ENCODE measurements around the gene B3GLCT. TPM values are rescaled to one million over a fixed set of nuclear protein-coding genes. Genes with fewer than 3 reads are reported as not detected.
"Not testable (repeated sequence)": the region's sequence is repeated elsewhere in the genome, so short reads cannot be mapped to it uniquely, and the experiment has no call there.

B3GLCT gene
- polyA plus RNA-seq, 1 donor from 2014 or later, result 6.0 TPM

DNA sequence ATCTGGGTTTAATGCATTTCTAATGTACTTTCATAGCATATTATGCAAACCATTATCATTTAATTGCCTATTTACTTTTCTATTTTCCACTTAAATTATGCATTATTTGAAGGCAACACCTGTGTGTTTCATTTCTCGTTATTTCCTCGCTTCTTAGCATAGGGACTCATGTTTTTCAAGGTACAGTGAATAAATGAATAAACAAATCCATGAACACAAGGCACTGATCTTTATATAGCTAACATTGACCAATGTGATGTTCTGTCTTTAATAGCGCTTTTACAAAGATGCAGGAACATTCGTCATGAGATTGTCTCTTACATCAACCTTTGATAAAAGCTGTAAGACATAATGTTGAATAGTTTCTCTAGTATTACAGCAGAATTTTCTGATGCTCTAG is 121.2 kb downstream of the B3GLCT start:
- H3K27me3 Mint-ChIP-seq, result no peaks in the 10 kb centered on the region
- peaks cover 20% of the 10 kb centered on the region for H3K36me3 Mint-ChIP-seq
- H3K9me3 Mint-ChIP-seq, result peaks cover 2 to 8% (median 4%) of the 10 kb centered on the region in 3 donors
- H3K27ac Mint-ChIP-seq, result peak overlapping the region in 1 of 3 donors; percentile 88
- no peak overlapping the region for H3K4me3 Mint-ChIP-seq
- H3K4me1 Mint-ChIP-seq, result peaks cover 0 to 14% (median 6%) of the 10 kb centered on the region in 3 donors

DNA sequence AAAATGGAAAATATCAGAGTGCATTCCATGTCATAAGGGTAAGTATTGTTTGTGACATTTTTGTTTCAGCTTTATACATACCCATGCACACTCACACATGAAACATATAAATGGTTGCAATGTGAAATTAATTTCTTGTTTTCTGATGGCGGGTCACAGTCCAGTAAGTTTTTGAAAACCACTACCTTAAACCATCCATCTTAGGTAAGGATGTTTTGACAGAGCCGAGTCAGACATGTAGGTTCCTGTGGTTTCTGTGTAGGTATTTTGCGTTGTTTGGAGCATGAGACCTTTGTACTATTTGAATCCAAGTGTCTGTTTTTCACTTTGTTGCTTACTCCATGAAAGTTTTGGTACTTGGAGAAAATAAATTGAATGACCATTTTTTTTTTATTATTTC is 121.7 kb downstream of the B3GLCT start:
- peaks cover 2 to 6% (median 3%) of the 10 kb centered on the region in 3 donors for H3K9me3 Mint-ChIP-seq
- peaks cover 0 to 14% (median 6%) of the 10 kb centered on the region in 3 donors for H3K4me1 Mint-ChIP-seq
- peak overlapping the region in 1 of 4 donors; percentile 30 for H3K4me3 Mint-ChIP-seq
- peaks cover 20% of the 10 kb centered on the region for H3K36me3 Mint-ChIP-seq
- H3K27ac Mint-ChIP-seq, result peak overlapping the region in 1 of 3 donors; percentile 88
- H3K27me3 Mint-ChIP-seq, result no peaks in the 10 kb centered on the region

DNA sequence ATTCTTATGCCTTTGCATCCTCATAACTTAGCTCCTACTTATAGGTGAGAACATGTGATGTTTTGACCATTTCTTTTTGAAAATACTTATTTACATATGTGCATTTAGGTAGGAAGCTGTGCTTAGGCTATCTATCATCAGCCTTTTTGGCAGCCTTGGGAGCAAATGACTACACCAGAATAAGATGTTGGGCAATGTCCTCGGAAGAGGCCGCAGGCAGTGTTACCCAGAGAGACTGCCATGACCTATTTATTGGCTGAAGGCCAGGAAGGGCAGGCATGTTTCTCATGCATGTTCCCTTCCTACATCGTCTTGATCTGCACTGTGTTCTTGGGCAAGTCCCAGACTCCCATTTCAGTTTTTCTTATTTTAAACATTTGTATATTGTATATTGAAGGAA is 122.3 kb downstream of the B3GLCT start:
- Mint-ChIP-seq H3K4me1 (peaks cover 0 to 14% (median 6%) of the 10 kb centered on the region in 3 donors), H3K36me3 (peaks cover 22% of the 10 kb centered on the region), H3K4me3 (no peak overlapping the region), H3K27me3 (no peaks in the 10 kb centered on the region), H3K27ac (peak overlapping the region in 1 of 3 donors; percentile 88), H3K9me3 (peaks cover under 1 to 4% (median 1%) of the 10 kb centered on the region in 3 donors)

DNA sequence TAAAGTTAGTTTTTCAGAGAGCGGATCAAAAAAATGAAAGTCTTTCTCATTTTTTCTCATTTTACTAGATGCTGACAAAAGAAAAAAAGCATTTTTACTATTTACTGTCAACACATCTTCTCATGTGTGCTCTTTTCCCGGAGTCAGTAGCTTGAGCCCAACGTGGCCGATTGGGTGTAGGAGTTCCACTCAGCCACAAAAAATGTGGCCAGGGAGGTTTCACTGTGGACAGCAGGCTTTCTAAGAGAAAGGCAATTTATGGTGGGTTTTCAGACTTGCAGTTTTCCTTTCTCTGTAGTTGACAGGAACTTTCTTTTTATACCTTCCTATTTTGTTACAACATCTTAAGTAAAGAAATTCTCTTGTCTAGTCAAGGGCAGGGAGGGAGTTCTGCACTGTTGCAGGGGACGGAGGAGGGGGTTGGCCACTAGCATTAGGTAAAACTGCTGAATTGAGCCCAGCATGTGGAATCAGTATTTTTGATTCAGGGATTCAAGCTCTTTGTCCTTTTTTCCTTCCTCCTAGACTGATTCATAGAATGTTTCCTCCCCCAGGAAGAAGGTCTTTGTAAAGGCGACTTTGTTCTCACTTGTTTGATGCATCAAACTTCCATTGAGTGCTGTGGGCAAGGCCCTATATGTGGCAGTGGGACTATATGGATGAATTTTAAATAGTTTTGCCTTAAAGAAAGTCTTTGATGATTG is 123.1 kb downstream of the B3GLCT start:
- peak overlapping the region in 1 of 3 donors; percentile 53 for H3K27ac Mint-ChIP-seq
- H3K9me3 Mint-ChIP-seq, result peaks cover 0 to 4% (median 0%) of the 10 kb centered on the region in 3 donors
- H3K36me3 Mint-ChIP-seq, result peaks cover 21% of the 10 kb centered on the region
- no peaks in the 10 kb centered on the region for H3K27me3 Mint-ChIP-seq
- peak overlapping the region in 1 of 4 donors; percentile 56 for H3K4me3 Mint-ChIP-seq
- H3K4me1 Mint-ChIP-seq, result peaks cover 0 to 14% (median 6%) of the 10 kb centered on the region in 3 donors

DNA sequence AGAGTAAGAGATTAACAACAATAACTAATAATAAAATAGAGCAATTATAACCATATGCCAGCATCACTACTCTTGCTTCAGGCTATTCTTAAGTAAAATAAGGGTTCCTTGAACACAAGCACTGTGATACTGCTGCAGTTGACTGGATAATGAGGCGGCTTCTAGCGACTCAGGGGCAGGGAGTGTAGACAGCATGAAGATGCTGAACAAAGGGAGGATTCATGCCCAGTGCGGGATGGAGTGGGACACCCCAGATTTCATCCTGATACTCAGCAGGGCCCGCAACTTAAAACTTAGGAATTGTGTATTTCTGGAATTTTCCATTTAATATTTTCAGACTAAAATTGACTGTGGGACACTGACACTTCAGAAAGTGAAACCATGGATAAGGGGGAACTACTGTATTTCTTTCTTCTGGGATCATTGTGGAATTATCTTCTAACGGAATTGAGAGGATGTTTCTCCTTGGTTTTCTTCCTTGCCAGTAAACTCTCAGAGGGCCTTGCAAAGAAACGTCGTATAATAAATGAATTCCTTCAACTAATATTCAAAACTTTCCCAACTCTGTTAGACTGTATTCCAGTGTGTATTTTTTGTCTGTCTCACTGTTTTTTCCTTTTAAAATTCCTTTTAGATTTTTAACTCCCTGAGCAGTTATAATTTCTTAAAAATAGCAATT is 127.5 kb downstream of the B3GLCT start:
- Mint-ChIP-seq H3K4me1 (peaks cover 0 to 5% (median 0%) of the 10 kb centered on the region in 3 donors), H3K27me3 (no peaks in the 10 kb centered on the region), H3K36me3 (peaks cover 22% of the 10 kb centered on the region), H3K9me3 (no peaks in the 10 kb centered on the region), H3K4me3 (no peak overlapping the region), H3K27ac (no peak overlapping the region)

DNA sequence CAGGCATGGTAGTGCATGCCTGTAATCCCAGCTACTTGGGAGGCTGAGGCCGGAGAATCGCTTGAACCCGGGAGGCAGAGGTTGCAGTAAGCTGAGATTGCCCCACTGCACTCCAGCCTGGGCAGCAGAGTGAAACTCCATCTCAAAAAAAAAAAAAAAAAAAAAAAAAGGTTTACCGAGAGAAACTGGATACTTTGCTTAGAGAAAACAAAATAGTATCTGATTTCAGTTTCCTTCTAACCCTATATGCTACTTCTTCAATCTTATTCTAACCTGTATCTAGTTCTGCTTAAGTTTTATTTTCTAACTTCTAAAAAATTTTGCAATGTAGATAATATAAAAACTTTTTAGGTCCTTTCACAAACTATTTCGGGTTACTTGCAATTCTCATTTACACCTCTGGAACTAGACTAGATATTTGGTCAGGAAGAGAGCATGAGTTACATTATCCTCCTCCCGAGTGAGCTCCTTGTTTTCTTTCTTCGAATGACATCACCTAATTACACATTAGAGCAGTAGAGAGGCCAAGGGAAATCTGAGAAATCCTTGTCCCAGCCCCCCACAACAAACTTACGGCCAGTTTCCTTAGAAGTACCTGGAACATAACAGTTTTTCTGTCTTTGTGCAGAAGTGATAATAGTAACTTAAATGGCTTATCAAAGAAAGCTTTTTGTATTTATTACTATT is 128.9 kb downstream of the B3GLCT start:
- Mint-ChIP-seq H3K27ac (no peak overlapping the region), H3K36me3 (peaks cover 24% of the 10 kb centered on the region), H3K4me3 (no peak overlapping the region), H3K9me3 (no peaks in the 10 kb centered on the region), H3K27me3 (no peaks in the 10 kb centered on the region), H3K4me1 (no peaks in the 10 kb centered on the region)

DNA sequence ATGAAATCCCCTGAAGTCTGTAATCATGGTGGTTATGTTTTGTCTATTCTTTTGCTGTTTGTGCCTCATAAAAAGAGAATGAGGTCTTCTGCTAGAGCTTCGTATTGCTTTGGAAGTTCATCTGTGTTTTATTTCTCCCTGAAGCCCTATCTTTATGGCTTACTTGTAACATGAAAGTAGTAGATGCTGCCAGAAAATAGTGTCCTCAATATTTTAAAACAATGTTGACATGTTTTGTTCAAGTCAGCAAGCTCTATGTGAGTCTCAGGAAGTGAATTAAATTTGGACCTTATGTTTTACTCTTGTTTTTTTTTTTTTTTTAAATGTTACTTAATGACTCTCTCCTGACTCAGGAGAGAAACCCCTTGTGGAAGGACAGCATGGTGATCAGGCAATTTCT is 130.5 kb downstream of the B3GLCT start:
- no peaks in the 10 kb centered on the region for H3K4me1 Mint-ChIP-seq
- peaks cover 19% of the 10 kb centered on the region for H3K36me3 Mint-ChIP-seq

DNA sequence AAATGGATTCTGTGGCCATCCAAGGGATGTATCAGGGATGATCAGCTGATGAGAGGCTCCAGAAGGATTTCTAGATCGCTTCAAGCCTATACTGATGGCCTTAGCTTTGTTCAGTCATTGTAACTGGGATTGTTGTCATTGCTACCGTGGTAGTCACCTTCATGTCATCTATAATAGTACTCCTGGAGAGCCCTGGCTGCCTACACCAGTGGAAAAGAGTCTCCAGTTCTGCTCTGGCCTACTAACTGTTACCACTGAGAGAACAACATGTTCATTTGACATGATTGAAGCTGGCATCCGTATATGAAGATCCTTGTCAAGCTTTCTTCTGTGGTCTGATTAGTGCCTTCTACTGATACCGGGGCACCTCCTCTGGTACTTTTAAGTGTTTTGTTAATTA is 131.3 kb downstream of the B3GLCT start:
- no peak overlapping the region for H3K27ac Mint-ChIP-seq

More for the DNA sequence above, 130.5 kb downstream of the B3GLCT start:
- no peak overlapping the region for H3K27ac Mint-ChIP-seq
- no peaks in the 10 kb centered on the region for H3K27me3 Mint-ChIP-seq
- peaks cover 0 to under 1% (median 0%) of the 10 kb centered on the region in 3 donors for H3K9me3 Mint-ChIP-seq
- no peak overlapping the region for H3K4me3 Mint-ChIP-seq

DNA sequence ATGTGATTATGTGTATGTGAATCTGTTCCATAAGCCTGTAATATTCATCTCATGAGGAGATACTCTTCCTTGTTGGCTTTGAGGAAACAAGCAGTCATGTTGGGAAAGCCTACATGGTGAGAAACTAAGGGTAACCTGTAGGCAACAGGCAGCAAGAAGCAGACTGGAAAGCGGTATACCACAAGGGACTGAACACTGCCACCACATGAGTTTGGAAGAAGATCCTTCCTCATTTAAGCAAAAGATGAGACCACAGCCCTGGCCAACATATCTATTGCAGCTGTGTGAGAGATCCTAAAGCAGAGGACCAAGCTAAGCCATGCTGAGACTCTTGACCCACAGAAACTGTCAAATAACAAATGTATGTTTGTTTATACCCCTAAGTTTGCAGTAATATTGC is 134.8 kb downstream of the B3GLCT start:
- Mint-ChIP-seq H3K4me1 (no peaks in the 10 kb centered on the region), H3K36me3 (peaks cover 8% of the 10 kb centered on the region), H3K27ac (no peak overlapping the region), H3K4me3 (no peak overlapping the region), H3K9me3 (peaks cover 0 to 21% (median 20%) of the 10 kb centered on the region in 3 donors), H3K27me3 (peaks cover 6% of the 10 kb centered on the region)

More for the DNA sequence above, 131.3 kb downstream of the B3GLCT start:
- no peaks in the 10 kb centered on the region for H3K4me1 Mint-ChIP-seq
- peaks cover 0 to 9% (median 3%) of the 10 kb centered on the region in 3 donors for H3K9me3 Mint-ChIP-seq
- peaks cover 2% of the 10 kb centered on the region for H3K27me3 Mint-ChIP-seq
- peaks cover 18% of the 10 kb centered on the region for H3K36me3 Mint-ChIP-seq
- no peak overlapping the region for H3K4me3 Mint-ChIP-seq

DNA sequence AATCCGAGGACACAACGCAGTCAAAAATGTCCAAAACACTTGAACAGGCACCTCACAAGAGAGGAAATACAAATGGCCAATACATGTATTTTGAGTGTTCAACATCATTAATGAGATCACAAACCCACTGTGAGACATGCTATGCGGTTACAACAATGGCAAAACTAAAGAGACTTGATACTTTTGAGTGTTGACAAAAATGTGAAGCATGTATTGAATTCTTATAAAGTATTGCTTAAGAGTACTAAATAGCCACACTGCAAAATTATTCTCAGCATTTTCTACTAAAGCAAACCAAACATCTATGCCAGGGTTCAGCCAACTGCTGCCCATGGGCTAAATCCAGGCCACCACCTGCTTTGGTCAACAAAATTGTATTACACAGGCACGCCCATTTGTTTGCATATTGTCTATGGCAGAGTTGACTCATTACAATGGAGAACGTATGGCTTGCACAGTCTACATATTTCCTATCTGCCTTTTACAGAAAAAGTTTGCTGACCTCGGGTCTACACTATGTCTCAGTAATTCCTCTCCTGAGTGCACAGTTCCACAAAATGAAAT is 135.3 kb downstream of the B3GLCT start:
- Mint-ChIP-seq H3K4me1 (no peaks in the 10 kb centered on the region), H3K27me3 (peaks cover 6% of the 10 kb centered on the region), H3K27ac (no peak overlapping the region), H3K9me3 (peaks cover 0 to 21% (median 20%) of the 10 kb centered on the region in 3 donors), H3K4me3 (no peak overlapping the region), H3K36me3 (peaks cover 6% of the 10 kb centered on the region)

DNA sequence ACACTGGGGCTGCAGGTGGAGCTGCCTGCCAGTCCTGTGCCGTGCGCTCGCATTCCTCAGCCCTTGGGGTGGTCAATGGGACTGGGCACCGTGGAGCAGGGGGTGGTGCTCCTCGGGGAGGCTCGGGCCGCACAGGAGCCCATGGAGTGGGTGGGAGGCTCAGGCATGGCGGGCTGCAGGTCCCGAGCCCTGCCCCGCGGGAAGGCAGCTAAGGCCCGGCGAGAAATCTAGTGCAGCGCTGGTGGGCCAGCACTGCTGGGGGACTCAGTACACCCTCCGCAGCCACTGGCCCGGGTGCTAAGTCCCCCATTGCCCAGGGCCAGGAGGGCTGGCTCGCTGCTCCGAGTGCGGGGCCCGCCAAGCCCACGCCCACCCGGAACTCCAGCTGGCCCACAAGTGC is 139.8 kb downstream of the B3GLCT start:
- H3K27me3 Mint-ChIP-seq, H3K4me1 Mint-ChIP-seq, H3K27ac Mint-ChIP-seq, H3K36me3 Mint-ChIP-seq, H3K4me3 Mint-ChIP-seq: not testable (repeated sequence)
- peaks cover 5 to 25% (median 21%) of the 10 kb centered on the region in 3 donors for H3K9me3 Mint-ChIP-seq

DNA sequence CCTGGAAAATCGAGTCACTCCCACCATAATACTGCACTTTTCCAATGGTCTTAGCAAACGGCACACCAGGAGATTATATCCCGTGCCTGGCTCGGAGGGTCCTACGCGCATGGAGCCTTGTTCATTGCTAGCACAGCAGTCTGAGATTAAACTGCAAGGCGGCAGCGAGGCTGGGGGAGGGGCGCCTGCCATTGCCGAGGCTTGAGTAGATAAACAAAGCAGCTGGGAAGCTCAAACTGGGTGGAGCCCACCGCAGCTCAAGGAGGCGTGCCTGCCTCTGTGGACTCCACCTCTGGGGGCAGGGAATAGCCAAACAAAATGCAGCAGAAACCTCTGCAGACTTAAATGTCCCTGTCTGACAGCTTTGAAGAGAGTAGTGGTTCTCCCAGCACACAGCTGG is 141.1 kb downstream of the B3GLCT start:
- H3K4me3 Mint-ChIP-seq, H3K4me1 Mint-ChIP-seq, H3K36me3 Mint-ChIP-seq, H3K27ac Mint-ChIP-seq, H3K27me3 Mint-ChIP-seq: not testable (repeated sequence)
- H3K9me3 Mint-ChIP-seq, result peaks cover 5 to 24% (median 14%) of the 10 kb centered on the region in 3 donors

DNA sequence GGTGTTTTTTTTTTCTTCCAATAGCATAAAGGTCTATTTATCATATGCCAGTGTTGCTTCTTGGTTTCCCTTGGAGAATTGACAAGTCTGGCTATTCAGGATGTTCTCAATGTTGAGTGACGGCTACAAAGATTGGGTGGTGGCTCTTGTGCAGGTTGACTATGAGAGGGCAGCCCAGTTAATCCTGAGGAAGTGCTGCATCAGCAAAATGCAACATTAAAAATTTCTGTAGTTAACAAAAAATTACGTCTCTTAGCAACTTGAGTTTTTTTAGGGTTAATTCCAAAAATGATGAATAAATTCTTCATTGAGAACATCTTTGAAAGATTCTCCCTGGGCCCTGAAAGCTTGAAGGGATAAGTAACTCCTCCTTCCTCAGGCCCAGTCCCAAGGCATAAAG is 147.1 kb downstream of the B3GLCT start:
- Mint-ChIP-seq H3K4me1 (peaks cover 0 to 4% (median 0%) of the 10 kb centered on the region in 3 donors), H3K36me3 (no peaks in the 10 kb centered on the region), H3K27ac (no peak overlapping the region), H3K4me3 (no peak overlapping the region), H3K9me3 (peaks cover 0 to 4% (median 2%) of the 10 kb centered on the region in 3 donors), H3K27me3 (no peaks in the 10 kb centered on the region)

DNA sequence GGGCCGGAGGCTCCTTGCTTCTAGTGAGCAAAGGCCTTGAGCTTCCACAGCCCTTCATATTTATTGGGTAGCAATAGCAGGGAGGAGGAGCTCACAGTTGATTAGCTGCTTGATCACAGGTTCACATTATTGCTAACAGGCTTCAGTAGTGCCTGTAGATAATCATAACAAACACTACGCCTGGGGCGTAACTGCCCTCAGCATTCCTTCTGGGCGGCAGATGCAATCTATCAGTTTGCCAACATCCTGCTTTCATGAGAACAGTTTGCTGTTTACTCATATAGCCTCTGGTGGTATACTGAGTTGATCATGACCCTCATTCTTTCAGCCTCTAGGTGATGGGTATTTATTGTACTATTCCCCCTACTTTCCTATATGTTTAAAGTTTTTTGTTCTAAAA is 149.4 kb downstream of the B3GLCT start:
- H3K36me3 Mint-ChIP-seq, result no peaks in the 10 kb centered on the region
- H3K27ac Mint-ChIP-seq, result no peak overlapping the region
- H3K4me3 Mint-ChIP-seq, result no peak overlapping the region
- peaks cover 1 to 9% (median 2%) of the 10 kb centered on the region in 3 donors for H3K9me3 Mint-ChIP-seq
- peaks cover 2% of the 10 kb centered on the region for H3K27me3 Mint-ChIP-seq
- H3K4me1 Mint-ChIP-seq, result peaks cover 0 to 4% (median 0%) of the 10 kb centered on the region in 3 donors

DNA sequence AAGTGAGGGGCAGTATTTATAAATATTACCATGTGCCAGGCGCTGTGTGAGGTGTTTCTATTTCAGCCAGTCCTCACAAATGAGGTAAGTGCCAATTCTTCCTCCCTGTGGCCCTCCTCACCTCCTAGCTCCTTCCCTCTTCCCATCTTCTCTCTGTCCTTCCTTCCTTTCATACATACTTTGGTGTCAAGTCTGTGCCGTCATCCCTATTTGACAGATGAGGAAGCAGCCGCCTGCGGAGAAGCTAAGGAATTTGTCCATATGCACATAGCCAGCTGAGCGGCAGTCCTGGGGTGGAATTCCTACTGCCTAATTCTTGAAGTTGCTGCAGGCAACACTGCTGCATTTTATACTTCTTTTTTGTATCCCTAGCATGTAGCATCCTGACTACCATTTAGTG is 150.8 kb downstream of the B3GLCT start:
- H3K9me3 Mint-ChIP-seq, result peaks cover 5 to 17% (median 13%) of the 10 kb centered on the region in 3 donors
- H3K4me3 Mint-ChIP-seq, result no peak overlapping the region
- peak overlapping the region in 1 of 3 donors; percentile 24 for H3K27ac Mint-ChIP-seq
- H3K4me1 Mint-ChIP-seq, result peaks cover 0 to 6% (median 0%) of the 10 kb centered on the region in 3 donors
- peaks cover 2% of the 10 kb centered on the region for H3K27me3 Mint-ChIP-seq
- no peaks in the 10 kb centered on the region for H3K36me3 Mint-ChIP-seq
